Panc1 (cell line): Measurements from ENCODE around the gene TMEM208.

Experiments used
- TF ChIP-seq, protein P1 (sequence below): fragments of 450-650 bp; IDR thresholded peaks from 2 replicates; pipeline ENCODE4 v1.5.1; 2017; ENCODE audit warnings: mild to moderate bottlenecking
- TF ChIP-seq, protein P2 (sequence below), 2 experiments: IDR thresholded peaks; 2 replicates each; pipeline ENCODE4 v1.6.1; 2011 to 2012; ENCODE audit warnings: low read depth in 2 of 2, control low read depth in 1 of 2, low read length in 1 of 2, mild to moderate bottlenecking in 1 of 2, moderate library complexity in 1 of 2; ENCODE audit not compliant: insufficient read depth in 1 of 2

DNA sequence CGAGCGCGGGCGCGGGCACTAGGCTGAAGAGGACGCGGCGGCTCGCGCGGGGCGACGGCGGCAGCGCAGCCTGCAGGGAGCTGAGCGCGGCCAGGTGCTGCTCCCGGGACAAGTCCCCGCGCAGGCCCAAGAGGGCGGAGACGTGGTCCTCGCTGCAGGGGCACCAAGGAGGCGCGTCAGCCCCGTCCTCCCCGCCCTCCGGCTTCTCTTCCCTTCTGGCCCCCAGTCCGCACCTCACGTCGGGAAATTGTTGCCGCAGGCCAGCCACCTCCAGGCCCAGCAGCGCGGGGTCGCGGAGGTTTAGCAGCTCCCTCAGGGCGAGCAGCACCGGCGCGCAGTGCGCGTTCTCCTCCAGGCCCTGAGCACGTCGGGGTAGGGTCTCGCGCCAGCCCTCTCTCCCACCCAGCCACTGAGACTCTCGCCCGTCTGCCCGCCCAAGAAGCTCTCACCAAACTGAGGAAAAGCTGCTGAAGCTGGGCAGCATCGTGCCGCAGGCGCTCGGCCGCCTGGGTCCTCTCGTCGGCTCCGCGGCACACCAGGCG lies 42.4 kb upstream of the TMEM208 start:
- TF ChIP-seq, protein P1, sequence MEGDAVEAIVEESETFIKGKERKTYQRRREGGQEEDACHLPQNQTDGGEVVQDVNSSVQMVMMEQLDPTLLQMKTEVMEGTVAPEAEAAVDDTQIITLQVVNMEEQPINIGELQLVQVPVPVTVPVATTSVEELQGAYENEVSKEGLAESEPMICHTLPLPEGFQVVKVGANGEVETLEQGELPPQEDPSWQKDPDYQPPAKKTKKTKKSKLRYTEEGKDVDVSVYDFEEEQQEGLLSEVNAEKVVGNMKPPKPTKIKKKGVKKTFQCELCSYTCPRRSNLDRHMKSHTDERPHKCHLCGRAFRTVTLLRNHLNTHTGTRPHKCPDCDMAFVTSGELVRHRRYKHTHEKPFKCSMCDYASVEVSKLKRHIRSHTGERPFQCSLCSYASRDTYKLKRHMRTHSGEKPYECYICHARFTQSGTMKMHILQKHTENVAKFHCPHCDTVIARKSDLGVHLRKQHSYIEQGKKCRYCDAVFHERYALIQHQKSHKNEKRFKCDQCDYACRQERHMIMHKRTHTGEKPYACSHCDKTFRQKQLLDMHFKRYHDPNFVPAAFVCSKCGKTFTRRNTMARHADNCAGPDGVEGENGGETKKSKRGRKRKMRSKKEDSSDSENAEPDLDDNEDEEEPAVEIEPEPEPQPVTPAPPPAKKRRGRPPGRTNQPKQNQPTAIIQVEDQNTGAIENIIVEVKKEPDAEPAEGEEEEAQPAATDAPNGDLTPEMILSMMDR, result no peak
- TF ChIP-seq, protein P2, sequence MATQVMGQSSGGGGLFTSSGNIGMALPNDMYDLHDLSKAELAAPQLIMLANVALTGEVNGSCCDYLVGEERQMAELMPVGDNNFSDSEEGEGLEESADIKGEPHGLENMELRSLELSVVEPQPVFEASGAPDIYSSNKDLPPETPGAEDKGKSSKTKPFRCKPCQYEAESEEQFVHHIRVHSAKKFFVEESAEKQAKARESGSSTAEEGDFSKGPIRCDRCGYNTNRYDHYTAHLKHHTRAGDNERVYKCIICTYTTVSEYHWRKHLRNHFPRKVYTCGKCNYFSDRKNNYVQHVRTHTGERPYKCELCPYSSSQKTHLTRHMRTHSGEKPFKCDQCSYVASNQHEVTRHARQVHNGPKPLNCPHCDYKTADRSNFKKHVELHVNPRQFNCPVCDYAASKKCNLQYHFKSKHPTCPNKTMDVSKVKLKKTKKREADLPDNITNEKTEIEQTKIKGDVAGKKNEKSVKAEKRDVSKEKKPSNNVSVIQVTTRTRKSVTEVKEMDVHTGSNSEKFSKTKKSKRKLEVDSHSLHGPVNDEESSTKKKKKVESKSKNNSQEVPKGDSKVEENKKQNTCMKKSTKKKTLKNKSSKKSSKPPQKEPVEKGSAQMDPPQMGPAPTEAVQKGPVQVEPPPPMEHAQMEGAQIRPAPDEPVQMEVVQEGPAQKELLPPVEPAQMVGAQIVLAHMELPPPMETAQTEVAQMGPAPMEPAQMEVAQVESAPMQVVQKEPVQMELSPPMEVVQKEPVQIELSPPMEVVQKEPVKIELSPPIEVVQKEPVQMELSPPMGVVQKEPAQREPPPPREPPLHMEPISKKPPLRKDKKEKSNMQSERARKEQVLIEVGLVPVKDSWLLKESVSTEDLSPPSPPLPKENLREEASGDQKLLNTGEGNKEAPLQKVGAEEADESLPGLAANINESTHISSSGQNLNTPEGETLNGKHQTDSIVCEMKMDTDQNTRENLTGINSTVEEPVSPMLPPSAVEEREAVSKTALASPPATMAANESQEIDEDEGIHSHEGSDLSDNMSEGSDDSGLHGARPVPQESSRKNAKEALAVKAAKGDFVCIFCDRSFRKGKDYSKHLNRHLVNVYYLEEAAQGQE (IDR thresholded peaks at IDR 0.05; ENCODE audit: insufficient read depth in 1 of 2, low read depth in 2 of 2, low read length in 1 of 2), result no peak
